SK-N-SH treated with all-trans-retinoic acid at 6 μM for 48 hours (cell line): ENCODE measurements around the gene DHX57.
"Not testable (repeated sequence)": the region's sequence is repeated elsewhere in the genome, so short reads cannot be mapped to it uniquely, and the experiment has no call there.

Experiments used
- ATAC-seq: fragments of 200-7000 bp; cut with Tn5 transposase; 3 replicates; pipeline ENCODE4 v1.9.1; 2020; ENCODE audit warnings: mild to moderate bottlenecking, moderate library complexity
- ARNTL ChIP-seq: fragments of 450-650 bp; formaldehyde crosslinking; IDR thresholded peaks from 2 replicates; pipeline ENCODE4 v1.5.0; 2020; ENCODE audit warnings: low read depth, mild to moderate bottlenecking, moderate library complexity, borderline replicate concordance
- CSDC2 ChIP-seq: fragments of 250-450 bp; sonication (Bioruptor Pico); IDR thresholded peaks from 2 replicates; pipeline ENCODE4 v1.5.0; 2020; ENCODE audit warnings: mild to moderate bottlenecking, moderate library complexity
- CSRNP3 ChIP-seq: fragments of 250-450 bp; sonication (Bioruptor Pico); IDR thresholded peaks from 2 replicates; pipeline ENCODE4 v1.5.1; 2021; ENCODE audit warnings: mild to moderate bottlenecking, moderate library complexity
- GLIS3 ChIP-seq: fragments of 250-450 bp; sonication (Bioruptor Pico); IDR thresholded peaks from 2 replicates; pipeline ENCODE4 v1.5.0; 2020; ENCODE audit warnings: mild to moderate bottlenecking, moderate library complexity
- ISL1 ChIP-seq: fragments of 250-450 bp; sonication (Bioruptor Pico); IDR thresholded peaks from 2 replicates; pipeline ENCODE4 v2.1.2; 2022; ENCODE audit warnings: mild to moderate bottlenecking, moderate library complexity
- OSR1 ChIP-seq: fragments of 250-450 bp; sonication (Bioruptor Pico); IDR thresholded peaks from 2 replicates; pipeline ENCODE4 v1.8.0; 2022; ENCODE audit warnings: moderate library complexity, mild to moderate bottlenecking, inconsistent platforms
- PATZ1 ChIP-seq: fragments of 250-450 bp; sonication (Bioruptor Pico); IDR thresholded peaks from 2 replicates; pipeline ENCODE4 v1.8.0; 2020; ENCODE audit warnings: mild to moderate bottlenecking, moderate library complexity, borderline replicate concordance
- POU6F1 ChIP-seq: fragments of 250-450 bp; sonication (Bioruptor Pico); IDR thresholded peaks from 2 replicates; pipeline ENCODE4 v1.8.0; 2021; ENCODE audit warnings: low read depth, mild to moderate bottlenecking, moderate library complexity, borderline replicate concordance
- PPARA ChIP-seq: fragments of 250-450 bp; sonication (Bioruptor Pico); IDR thresholded peaks from 2 replicates; pipeline ENCODE4 v1.5.0; 2020; ENCODE audit warnings: mild to moderate bottlenecking, borderline replicate concordance
- RARB ChIP-seq: fragments of 250-450 bp; sonication (Bioruptor Pico); IDR thresholded peaks from 2 replicates; pipeline ENCODE4 v1.8.0; 2021; ENCODE audit warnings: mild to moderate bottlenecking, moderate library complexity
- SNAI2 ChIP-seq: fragments of 250-450 bp; sonication (Bioruptor Pico); IDR thresholded peaks from 2 replicates; pipeline ENCODE4 v1.5.0; 2020; ENCODE audit warnings: mild to moderate bottlenecking, moderate library complexity
- TCF4 ChIP-seq: fragments of 250-450 bp; sonication (Bioruptor Pico); IDR thresholded peaks from 2 replicates; pipeline ENCODE4 v1.8.0; 2021; ENCODE audit warnings: mild to moderate bottlenecking, moderate library complexity, borderline replicate concordance
- TSHZ2 ChIP-seq: fragments of 250-450 bp; sonication (Bioruptor Pico); IDR thresholded peaks from 2 replicates; pipeline ENCODE4 v1.5.0; 2020; ENCODE audit warnings: mild to moderate bottlenecking, moderate library complexity
- ZC3H10 ChIP-seq: fragments of 250-450 bp; sonication (Bioruptor Pico); IDR thresholded peaks from 2 replicates; pipeline ENCODE4 v1.5.1; 2021; ENCODE audit warnings: mild to moderate bottlenecking, moderate library complexity
- ZFP3 ChIP-seq: fragments of 250-450 bp; sonication (Bioruptor Pico); IDR thresholded peaks from 2 replicates; pipeline ENCODE4 v1.5.0; 2020; ENCODE audit warnings: mild to moderate bottlenecking, moderate library complexity
- ZFP30 ChIP-seq: fragments of 450-650 bp; formaldehyde crosslinking; IDR thresholded peaks from 2 replicates; pipeline ENCODE4 v1.5.0; 2022; ENCODE audit warnings: mild to moderate bottlenecking, moderate library complexity
- ZNF565 ChIP-seq: fragments of 450-650 bp; formaldehyde crosslinking; conservative IDR thresholded peaks from 2 replicates; pipeline ENCODE4 v1.5.0; 2020; ENCODE audit warnings: low read depth, mild to moderate bottlenecking, moderate library complexity
- ZNF70 ChIP-seq: fragments of 450-650 bp; formaldehyde crosslinking; IDR thresholded peaks from 2 replicates; pipeline ENCODE4 v1.5.0; 2020; ENCODE audit warnings: mild to moderate bottlenecking, moderate library complexity
- ZNF8 ChIP-seq: fragments of 450-650 bp; formaldehyde crosslinking; IDR thresholded peaks from 2 replicates; pipeline ENCODE4 v1.5.0; 2020; ENCODE audit warnings: mild to moderate bottlenecking, moderate library complexity
- TF ChIP-seq, protein P1 (sequence below): fragments of 250-450 bp; sonication (Bioruptor Pico); IDR thresholded peaks from 2 replicates; pipeline ENCODE4 v1.5.1; 2020; ENCODE audit warnings: low read depth, mild to moderate bottlenecking, moderate library complexity

Gene DHX57

DNA sequence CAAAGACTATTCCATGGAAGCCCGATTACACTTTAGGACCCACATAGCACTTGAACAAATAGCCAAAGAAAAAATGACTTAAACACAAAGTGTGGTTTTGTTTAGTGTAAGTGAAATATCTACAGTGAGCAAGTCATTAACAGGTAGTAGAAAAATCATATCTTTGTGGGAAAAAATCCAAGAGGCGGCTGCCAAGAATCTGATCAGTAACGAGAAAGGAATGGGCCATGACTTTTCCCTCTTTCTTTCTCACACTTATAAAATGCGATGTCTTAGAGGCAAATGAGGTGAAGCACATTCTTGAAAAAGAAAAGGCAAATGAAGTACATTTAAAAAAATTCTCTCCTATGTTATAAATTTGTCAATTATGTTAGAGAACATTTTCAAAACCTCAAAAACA, 110.6 kb downstream of the DHX57 start:
- TF ChIP-seq OSR1, result no peak
- TF ChIP-seq PATZ1 (CRISPR knock-in tag), result no peak
- no peak for TF ChIP-seq ZNF565 (CRISPR knock-in tag)
- no peak for TF ChIP-seq RARB (CRISPR knock-in tag)
- no peak for TF ChIP-seq POU6F1 (CRISPR knock-in tag)
- ATAC-seq, result peak; percentile 72

DNA sequence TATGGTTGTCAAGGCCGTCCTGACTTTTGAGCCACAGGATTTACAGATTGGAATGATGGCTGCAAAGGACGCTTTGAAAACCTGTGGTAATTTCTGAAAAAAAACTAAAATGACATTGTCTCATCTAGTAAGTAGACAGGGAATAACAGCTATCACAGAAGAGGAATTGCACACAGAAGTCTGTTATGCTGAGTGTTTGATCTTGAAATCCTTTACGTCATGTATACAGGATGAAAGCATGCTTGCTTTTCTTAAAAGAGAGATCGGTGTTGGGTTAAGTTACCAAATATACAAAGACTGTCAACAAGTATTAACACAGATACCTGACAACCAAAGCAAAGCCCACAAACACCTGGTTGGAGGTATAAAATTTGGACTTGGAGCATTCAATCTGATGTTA, 112.0 kb downstream of the DHX57 start:
- ATAC-seq, result no peak
- TF ChIP-seq PATZ1 (CRISPR knock-in tag) (no peak), CSDC2 (no peak), ZNF70 (CRISPR knock-in tag) (no peak), ZC3H10 (CRISPR knock-in tag) (no peak), ISL1 (CRISPR knock-in tag) (no peak), ZFP3 (CRISPR knock-in tag) (no peak)
- TF ChIP-seq, protein P1, sequence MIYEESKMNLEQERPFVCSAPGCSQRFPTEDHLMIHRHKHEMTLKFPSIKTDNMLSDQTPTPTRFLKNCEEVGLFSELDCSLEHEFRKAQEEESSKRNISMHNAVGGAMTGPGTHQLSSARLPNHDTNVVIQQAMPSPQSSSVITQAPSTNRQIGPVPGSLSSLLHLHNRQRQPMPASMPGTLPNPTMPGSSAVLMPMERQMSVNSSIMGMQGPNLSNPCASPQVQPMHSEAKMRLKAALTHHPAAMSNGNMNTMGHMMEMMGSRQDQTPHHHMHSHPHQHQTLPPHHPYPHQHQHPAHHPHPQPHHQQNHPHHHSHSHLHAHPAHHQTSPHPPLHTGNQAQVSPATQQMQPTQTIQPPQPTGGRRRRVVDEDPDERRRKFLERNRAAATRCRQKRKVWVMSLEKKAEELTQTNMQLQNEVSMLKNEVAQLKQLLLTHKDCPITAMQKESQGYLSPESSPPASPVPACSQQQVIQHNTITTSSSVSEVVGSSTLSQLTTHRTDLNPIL (CRISPR knock-in tag), result no peak

DNA sequence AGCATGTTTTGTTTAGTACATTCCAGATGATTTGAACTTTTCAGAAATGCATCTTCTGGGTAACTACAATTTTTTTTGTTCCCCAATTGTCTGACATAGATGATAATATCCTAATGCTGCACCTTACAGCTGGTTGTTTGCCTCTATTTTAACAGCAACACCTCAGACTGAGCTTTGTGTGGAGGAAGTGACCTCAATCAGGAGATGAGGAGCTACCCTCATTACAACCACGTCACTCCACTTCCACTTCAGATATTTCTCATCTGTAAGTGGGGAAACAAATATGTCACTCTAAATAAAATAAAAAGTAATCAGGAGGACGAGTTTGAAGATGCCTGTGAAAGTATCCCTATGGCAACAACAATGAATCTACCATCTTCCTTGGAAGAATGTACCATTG, 112.5 kb downstream of the DHX57 start:
- TF ChIP-seq GLIS3 (no peak), PPARA (CRISPR knock-in tag) (no peak), CSDC2 (no peak), TCF4 (CRISPR knock-in tag) (no peak), ZNF565 (CRISPR knock-in tag) (no peak), ZNF70 (CRISPR knock-in tag) (no peak), ZFP3 (CRISPR knock-in tag) (no peak), ZC3H10 (CRISPR knock-in tag) (no peak), PATZ1 (CRISPR knock-in tag) (no peak), ISL1 (CRISPR knock-in tag) (no peak), CSRNP3 (CRISPR knock-in tag) (no peak), ZNF8 (no peak), TSHZ2 (CRISPR knock-in tag) (no peak), OSR1 (no peak), RARB (CRISPR knock-in tag) (no peak), POU6F1 (CRISPR knock-in tag) (no peak), SNAI2 (CRISPR knock-in tag) (no peak), ARNTL (CRISPR knock-in tag) (no peak), ZFP30 (CRISPR knock-in tag) (no peak)
- TF ChIP-seq, protein P1 (CRISPR knock-in tag), result no peak
- ATAC-seq, result no peak

DNA sequence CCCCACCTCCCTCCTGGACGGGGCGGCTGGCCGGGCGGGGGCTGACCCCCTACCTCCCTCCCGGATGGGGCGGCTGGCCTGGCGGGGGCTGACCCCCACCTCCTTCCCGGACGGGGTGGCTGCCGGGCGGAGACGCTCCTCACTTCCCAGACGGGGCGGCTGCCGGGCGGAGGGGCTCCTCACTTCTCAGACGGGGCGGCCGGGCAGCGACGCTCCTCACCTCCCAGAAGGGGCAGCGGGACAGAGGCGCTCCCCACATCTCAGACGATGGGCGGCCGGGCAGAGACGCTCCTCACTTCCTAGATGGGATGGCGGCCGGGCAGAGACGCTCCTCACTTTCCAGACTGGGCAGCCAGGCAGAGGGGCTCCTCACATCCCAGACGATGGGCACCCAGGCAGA, 119.8 kb downstream of the DHX57 start:
- not testable (repeated sequence) for ATAC-seq
